ENCODE measurements around the gene PLEKHA7.

Gene PLEKHA7

DNA sequence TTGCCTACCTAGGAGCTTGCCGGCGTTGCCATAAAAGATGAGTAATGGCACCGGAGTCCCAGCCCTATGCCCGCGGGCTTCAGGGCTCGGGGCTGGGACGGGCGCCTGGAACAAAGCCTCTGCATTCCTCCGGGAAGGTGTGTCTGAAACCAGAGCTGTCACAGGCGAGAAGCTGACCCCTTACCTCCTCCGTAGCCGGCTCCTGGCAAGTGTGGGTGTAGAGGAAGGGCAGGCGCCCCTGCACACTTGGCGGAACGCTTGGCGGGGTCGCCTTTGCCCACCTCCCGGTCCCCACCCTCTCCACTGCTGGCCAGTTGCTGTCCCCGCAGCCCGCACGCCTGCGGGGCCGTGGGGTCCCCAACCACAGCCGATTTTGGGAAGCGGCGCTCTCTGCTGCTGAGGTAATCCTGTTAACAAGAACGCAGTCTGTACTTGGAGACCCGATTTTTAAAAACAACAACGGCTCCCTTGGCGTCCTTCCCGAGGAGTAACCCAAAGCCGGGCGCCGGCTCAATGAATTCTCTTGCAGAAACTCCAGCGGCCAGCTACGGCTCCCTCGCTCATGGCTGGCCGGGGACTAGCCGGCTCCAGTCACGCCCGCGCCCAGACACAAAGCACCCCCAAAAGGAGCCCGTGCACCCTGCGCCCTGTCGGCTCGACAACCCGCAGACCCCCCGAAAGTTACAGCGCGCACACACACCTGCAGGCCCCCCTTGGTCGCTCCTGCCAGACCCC is 89.2 kb downstream of the PLEKHA7 start:
- H3F3A ChIP-seq (ENCODE audit: control insufficient read depth, insufficient read depth), result no peaks in the 10 kb centered on the region
- no peaks in the 10 kb centered on the region for H3K9me3 ChIP-seq (ENCODE audit: control insufficient read depth, insufficient read depth, low read length)
- no peaks in the 10 kb centered on the region for H3K9me2 ChIP-seq (replicated peaks; ENCODE audit: control insufficient read depth, low read length)
- H3K27ac ChIP-seq (ENCODE audit: low read depth, low read length), result no peak overlapping the region
- H3K36me3 ChIP-seq (ENCODE audit: control insufficient read depth, low read length), result no peaks in the 10 kb centered on the region
- H3K27me3 ChIP-seq (ENCODE audit: control insufficient read depth, low read length), result peaks cover 42% of the 10 kb centered on the region
- H3K4me3 ChIP-seq (ENCODE audit: low read length), result no peak overlapping the region
- no peak overlapping the region for H3K4me2 ChIP-seq (ENCODE audit: low read length)
- H3K79me2 ChIP-seq (ENCODE audit: control insufficient read depth, low read length), result no peaks in the 10 kb centered on the region
- no peaks in the 10 kb centered on the region for H4K20me1 ChIP-seq (ENCODE audit: control insufficient read depth, insufficient read depth, low read depth, low read length)
- no peaks in the 10 kb centered on the region for H3K4me1 ChIP-seq (ENCODE audit: control insufficient read depth, low read length)
- no peak for TF ChIP-seq EZH2phosphoT487 (IDR thresholded peaks at IDR 0.05; ENCODE audit: borderline replicate concordance, low read length)
- no peak for TF ChIP-seq CTCF (IDR thresholded peaks at IDR 0.05; ENCODE audit: low read depth, low read length, poor library complexity, severe bottlenecking)

DNA sequence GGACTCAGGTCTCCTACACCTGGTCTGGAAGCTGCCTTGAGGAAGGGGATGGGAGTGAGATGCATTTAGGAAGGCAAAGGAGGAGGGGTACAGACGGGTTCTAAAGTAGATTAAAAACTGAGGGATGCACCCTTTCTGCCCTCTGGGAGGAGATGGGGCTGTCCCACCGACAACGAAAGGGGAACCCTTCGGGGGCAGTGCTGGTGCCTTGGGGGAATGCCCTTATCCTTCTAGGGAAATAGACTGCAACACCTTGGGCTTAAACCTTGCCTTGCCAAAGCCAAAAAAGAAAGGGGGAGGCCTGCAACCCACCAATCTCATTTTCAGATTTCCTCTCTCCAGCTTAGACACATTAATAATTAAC is 89.8 kb downstream of the PLEKHA7 start:
- Histone ChIP-seq H3K4me3 (ENCODE audit: low read length) (no peak overlapping the region), H3K27me3 (ENCODE audit: control insufficient read depth, low read length) (peaks cover 42% of the 10 kb centered on the region), H3K4me2 (ENCODE audit: low read length) (no peak overlapping the region), H3K9me3 (ENCODE audit: control insufficient read depth, insufficient read depth, low read length) (no peaks in the 10 kb centered on the region), H4K20me1 (ENCODE audit: control insufficient read depth, insufficient read depth, low read depth, low read length) (no peaks in the 10 kb centered on the region), H3K9me2 (replicated peaks; ENCODE audit: control insufficient read depth, low read length) (no peaks in the 10 kb centered on the region), H3K36me3 (ENCODE audit: control insufficient read depth, low read length) (no peaks in the 10 kb centered on the region), H3K4me1 (ENCODE audit: control insufficient read depth, low read length) (no peaks in the 10 kb centered on the region), H3K79me2 (ENCODE audit: control insufficient read depth, low read length) (no peaks in the 10 kb centered on the region), H3F3A (ENCODE audit: control insufficient read depth, insufficient read depth) (no peaks in the 10 kb centered on the region), H3K27ac (ENCODE audit: low read depth, low read length) (no peak overlapping the region)
- TF ChIP-seq EZH2phosphoT487 (IDR thresholded peaks at IDR 0.05; ENCODE audit: borderline replicate concordance, low read length) (no peak), CTCF (IDR thresholded peaks at IDR 0.05; ENCODE audit: low read depth, low read length, poor library complexity, severe bottlenecking) (no peak)

GRCh38 chr11:16923987-16924386 is 90.2 kb downstream of the PLEKHA7 start:
- no peak overlapping the region for H3K4me2 ChIP-seq (ENCODE audit: low read length)
- no peaks in the 10 kb centered on the region for H3K36me3 ChIP-seq (ENCODE audit: control insufficient read depth, low read length)
- H4K20me1 ChIP-seq (ENCODE audit: control insufficient read depth, insufficient read depth, low read depth, low read length), result no peaks in the 10 kb centered on the region
- H3K9me3 ChIP-seq (ENCODE audit: control insufficient read depth, insufficient read depth, low read length), result no peaks in the 10 kb centered on the region
- no peak overlapping the region for H3K27ac ChIP-seq (ENCODE audit: low read depth, low read length)
- H3K9me2 ChIP-seq (replicated peaks; ENCODE audit: control insufficient read depth, low read length), result no peaks in the 10 kb centered on the region
- no peaks in the 10 kb centered on the region for H3F3A ChIP-seq (ENCODE audit: control insufficient read depth, insufficient read depth)
- peaks cover 42% of the 10 kb centered on the region for H3K27me3 ChIP-seq (ENCODE audit: control insufficient read depth, low read length)
- H3K4me3 ChIP-seq (ENCODE audit: low read length), result no peak overlapping the region
- H3K4me1 ChIP-seq (ENCODE audit: control insufficient read depth, low read length), result no peaks in the 10 kb centered on the region
- no peak for TF ChIP-seq EZH2phosphoT487 (IDR thresholded peaks at IDR 0.05; ENCODE audit: borderline replicate concordance, low read length)
- no peak for TF ChIP-seq CTCF (IDR thresholded peaks at IDR 0.05; ENCODE audit: low read depth, low read length, poor library complexity, severe bottlenecking)
- H3K79me2 ChIP-seq (ENCODE audit: control insufficient read depth, low read length), result no peaks in the 10 kb centered on the region

Data from DOHH2 (cell line).